DMS79 (cell line): ENCODE measurements around the gene CDK15.

ENCODE experiments used
- DNase-seq: peaks from one replicate; lab custom pipeline; 2025; lab: John Stamatoyannopoulos, UW

CDK15 gene

GRCh38 chr2:201909961-201910361 lies 103.6 kb downstream of the CDK15 start:
- no peak for DNase-seq

GRCh38 chr2:201911372-201911771 lies 105.0 kb downstream of the CDK15 start:
- no peak for DNase-seq

- no peak for DNase-seq
Measured at GRCh38 chr2:201913201-201913600, 106.9 kb downstream of the CDK15 start.

GRCh38 chr2:201915446-201915845 lies 109.1 kb downstream of the CDK15 start:
- no peak for DNase-seq

GRCh38 chr2:201916565-201916964 lies 110.2 kb downstream of the CDK15 start:
- DNase-seq, result no peak

GRCh38 chr2:201918616-201919307 lies 112.4 kb downstream of the CDK15 start:
- DNase-seq, result no peak

- DNase-seq, result no peak
Measured at GRCh38 chr2:201919308-201919634, 112.9 kb downstream of the CDK15 start.

- DNase-seq, result no peak
Measured at GRCh38 chr2:201923436-201924328, 117.3 kb downstream of the CDK15 start.

GRCh38 chr2:201924453-201924852 lies 118.1 kb downstream of the CDK15 start:
- DNase-seq, result no peak

GRCh38 chr2:201925056-201925455 lies 118.7 kb downstream of the CDK15 start:
- DNase-seq, result no peak

GRCh38 chr2:201926067-201926466 lies 119.7 kb downstream of the CDK15 start:
- DNase-seq, result no peak

- DNase-seq, result no peak
Measured at GRCh38 chr2:201928363-201928762, 122.0 kb downstream of the CDK15 start.

GRCh38 chr2:201929281-201930026 lies 123.1 kb downstream of the CDK15 start:
- peak; percentile 30 for DNase-seq

- DNase-seq, result no peak
Measured at GRCh38 chr2:201930043-201930442, 123.7 kb downstream of the CDK15 start.

- DNase-seq, result no peak
Measured at GRCh38 chr2:201930831-201931230, 124.5 kb downstream of the CDK15 start.

GRCh38 chr2:201931475-201931874 lies 125.1 kb downstream of the CDK15 start:
- DNase-seq, result no peak

GRCh38 chr2:201931951-201932350 lies 125.6 kb downstream of the CDK15 start:
- no peak for DNase-seq

- DNase-seq, result peak; percentile 18
Measured at GRCh38 chr2:201932511-201932910, 126.2 kb downstream of the CDK15 start.

GRCh38 chr2:201933792-201934237 lies 127.5 kb downstream of the CDK15 start:
- DNase-seq, result no peak

GRCh38 chr2:201936817-201937216 lies 130.5 kb downstream of the CDK15 start:
- DNase-seq, result no peak

- DNase-seq, result no peak
Measured at GRCh38 chr2:201937343-201937742, 131.0 kb downstream of the CDK15 start.

- no peak for DNase-seq
Measured at GRCh38 chr2:201938156-201938775, 131.9 kb downstream of the CDK15 start.
